ENCODE measurements around the gene CCDC149.
"Not testable (repeated sequence)": the region's sequence is repeated elsewhere in the genome, so short reads cannot be mapped to it uniquely, and the experiment has no call there.

Gene CCDC149

DNA sequence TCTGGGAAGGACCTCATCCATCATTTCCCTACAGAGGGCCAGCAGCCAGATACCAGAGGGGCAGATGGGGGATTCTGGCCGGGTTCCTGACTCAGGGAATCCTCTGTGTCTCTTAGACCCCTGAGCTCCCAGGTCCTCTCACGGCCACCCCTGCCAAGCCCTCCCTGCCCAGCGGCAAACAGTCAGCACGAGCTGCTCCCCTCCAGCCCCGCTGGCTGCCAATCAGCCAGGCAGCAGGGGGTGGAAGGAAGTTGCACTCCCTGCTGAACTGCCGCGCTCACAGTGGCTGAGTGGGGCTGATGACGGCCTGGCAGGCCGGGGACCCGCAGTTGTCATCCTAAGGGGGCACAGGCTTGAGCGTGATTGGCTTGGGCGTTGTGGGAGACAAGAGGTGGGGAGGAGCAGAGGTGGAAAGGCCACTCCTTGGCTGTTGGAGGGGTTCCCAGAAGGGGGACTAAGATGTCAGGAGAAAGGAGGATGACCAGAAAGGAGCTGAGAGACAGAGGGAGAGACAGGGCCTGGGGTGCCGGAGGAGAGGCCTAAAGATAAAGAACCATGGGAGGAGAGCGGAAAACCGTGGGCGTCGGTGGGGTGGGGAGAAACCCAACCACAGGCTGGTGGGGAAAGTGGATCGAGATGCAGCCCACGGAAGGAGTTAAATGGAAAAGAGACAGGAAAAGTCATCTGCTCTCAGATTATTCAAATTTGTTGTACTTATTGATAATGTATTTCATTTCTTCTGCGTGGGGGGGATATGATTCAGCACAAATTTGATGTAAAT is 4.4 kb upstream of the CCDC149 start:
- DNase-seq (ENCODE audit: low spot score), result no peak

DNA sequence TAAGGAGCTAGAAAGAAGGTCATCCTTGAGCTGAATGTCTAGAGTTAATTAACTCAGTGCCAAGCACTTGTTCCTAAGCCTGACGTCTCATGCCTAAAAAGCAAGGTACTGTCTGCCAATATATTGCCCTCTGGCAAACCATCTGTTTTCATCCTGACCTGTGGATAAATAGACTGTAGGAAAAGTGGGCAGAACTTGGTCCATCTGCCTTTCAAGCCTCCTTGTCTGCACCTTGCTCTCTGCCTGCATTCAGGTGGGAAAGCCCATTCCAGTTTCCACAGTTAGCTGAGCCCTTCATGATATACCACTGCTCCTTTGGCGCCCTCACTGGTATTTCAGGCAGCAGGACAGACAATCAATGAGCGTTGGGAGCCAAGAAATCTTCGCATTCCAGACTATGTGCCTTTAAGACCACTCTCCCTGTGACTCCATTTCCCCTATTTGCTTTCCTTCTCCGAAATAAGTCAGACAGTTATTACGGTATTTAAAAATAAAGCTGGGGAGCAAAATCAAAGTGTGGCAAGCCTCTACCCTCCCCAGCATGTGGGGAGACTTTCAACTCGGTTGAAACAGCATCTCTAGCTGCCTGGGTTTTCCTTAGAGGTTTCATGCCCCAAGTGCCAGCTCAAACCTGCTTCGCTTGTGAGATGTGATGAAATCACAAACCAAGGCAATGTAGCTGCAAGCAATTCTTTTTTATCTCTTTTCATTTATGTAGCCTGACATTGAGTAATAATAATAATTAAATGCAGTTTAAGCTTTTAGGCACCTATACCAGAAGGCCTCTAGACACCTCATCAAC is 2.5 kb upstream of the CCDC149 start:
- peak; percentile 68 for DNase-seq (ENCODE audit: low spot score)

DNA sequence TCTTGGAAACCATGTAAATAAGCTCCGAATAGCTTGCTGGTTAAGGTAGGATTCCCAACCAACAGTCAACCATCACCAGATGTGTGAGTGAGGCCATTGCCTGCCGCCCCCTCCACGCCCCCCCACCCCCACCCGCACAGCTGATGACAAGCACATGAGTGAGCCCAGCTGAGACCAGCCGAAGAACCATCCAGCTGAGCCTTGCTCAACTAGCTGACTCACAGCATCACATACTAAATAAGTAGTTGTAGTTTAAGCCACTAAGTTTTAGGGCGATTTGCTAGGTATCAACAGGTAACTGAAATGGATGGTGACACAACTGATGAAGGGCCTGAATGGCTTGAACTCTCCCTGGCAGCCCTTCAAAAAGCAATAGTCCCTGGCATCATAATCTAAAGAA is 1.6 kb upstream of the CCDC149 start:
- DNase-seq (ENCODE audit: low spot score), result no peak

DNA sequence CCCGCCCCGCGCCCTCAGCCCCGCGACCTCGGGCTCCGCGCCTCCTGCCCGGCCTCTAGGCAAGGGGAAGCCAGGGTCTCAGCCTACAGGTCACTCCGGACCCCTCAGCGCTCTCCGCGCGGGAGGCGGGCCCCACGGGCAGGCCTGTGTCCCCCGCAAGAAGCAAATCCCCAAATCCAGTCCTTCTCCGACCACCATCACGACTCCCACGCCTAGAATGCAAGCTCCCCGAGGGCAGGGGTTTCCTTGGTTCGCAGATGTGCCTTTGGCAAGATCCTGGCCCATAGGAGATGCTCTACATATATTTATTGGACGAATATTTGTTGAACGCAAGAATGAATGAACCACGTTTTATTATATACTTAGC is 260 bp upstream of the CCDC149 start:
- DNase-seq (ENCODE audit: low spot score), result peak; percentile 2

DNA sequence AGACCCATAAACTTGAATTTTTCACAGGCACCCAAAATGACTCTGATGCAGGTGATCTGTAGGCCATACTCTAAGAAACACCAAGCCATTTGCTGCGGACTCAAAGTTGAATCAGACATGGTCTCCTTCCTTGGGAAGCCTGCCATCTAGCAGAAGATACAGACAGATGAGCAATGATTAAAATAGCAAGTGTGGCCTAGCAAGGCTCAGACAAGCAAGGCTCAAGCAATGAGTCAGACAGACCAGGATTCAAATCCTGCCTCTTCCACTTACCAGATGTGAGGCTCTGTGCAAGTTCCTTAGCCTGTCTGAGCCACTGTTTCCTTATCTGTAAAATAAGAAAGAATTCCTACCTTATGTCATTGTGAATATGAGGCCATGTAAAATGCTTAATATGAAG is 2.3 kb downstream of the CCDC149 start:
- DNase-seq (ENCODE audit: low spot score), result no peak

DNA sequence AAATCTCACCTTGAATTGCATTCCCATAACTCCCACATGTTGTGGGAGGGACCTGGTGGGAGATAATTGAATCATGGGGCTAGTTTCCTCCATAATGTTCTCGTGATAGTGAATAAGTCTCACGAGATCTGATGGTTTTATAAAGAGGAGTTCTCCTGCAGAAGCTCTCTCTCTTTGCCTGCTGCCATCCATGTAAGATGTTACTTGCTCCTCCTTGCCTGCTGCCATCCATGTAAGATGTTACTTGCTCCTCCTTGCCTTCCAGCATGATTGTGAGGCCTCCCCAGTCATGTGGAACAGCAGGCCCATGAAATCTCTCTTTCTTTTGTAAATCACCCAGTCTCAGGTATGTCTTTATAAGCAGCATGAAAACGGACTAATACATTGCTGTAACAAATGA is 3.2 kb downstream of the CCDC149 start:
- not testable (repeated sequence) for DNase-seq (ENCODE audit: low spot score)

DNA sequence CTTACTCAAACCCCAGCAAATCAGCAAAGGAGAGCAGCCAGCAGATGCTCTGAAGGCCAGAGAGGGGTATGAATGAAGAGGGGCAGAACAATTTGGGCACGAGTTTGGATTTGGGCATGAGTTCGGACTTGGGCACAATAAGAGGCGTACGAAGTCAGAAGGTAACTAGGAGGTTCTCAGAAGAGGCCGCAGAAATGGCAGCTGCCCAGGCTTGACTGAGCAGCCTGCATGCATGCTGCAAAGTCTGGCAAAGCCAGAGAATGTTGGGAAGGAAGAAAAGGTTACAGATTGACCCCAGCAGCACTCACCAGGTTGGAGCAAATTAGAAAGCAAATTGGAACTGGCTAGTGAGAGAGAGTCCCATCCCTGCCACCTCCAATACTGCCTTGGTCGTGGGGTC is 15.2 kb downstream of the CCDC149 start:
- peak; percentile 41 for DNase-seq (ENCODE audit: low spot score)

DNA sequence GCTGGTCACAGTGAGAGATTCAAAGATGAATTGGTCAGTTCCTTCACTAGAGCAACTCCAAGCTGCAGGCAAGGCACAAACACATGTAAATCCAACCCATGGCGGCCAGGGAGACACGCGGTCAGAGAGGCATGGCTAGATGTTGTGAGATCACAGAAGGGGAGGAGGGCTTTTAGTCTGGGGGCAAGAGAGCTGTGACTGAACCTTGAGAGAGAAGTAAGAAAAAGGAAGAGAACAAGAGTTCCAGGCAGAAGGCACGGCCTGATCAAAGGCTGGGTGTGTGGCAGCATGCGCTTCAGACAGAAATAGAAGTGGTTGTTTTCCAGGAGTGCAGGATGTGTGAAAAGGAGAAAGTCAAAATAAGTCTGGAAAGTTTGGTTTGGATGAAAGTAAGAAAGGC is 15.9 kb downstream of the CCDC149 start:
- DNase-seq (ENCODE audit: low spot score), result no peak

DNA sequence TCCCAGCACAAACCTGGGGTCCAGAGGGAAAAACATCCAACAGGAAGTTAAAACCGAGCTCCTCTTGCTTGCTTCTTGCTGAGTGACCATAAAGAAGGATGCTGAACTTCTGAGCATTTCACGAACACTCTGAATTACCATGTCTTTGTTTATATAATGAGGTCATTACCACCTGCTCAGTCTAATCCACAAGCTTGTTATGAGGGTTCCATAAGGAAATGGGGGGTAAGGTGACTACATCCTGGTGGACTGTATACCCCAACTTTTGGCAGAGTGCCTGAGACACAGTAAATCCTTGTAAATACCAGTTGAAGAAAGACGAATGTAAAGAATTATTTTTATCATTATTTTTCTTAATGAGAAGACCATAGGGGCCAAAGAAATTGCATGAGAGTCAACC is 16.8 kb downstream of the CCDC149 start:
- no peak for DNase-seq (ENCODE audit: low spot score)

DNA sequence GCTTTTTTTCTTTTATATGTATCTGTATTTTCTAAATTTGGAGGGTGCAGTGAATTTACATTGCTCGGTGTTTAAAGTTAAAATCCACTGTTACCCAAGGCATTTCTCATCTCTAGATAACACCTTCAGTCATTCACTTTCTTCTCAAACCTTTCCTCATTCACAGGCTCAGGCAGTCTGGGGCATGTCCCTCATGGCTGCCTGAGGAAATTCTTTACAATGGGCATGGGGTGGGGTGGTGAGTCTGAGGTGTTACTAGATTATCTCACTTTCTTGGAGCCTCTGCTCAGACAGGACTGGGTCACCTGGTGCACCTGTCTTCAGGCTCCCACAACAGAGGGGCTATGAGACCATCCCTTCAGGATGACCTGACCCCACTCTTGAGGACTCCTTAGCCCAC is 17.4 kb downstream of the CCDC149 start:
- DNase-seq (ENCODE audit: low spot score), result no peak

DNA sequence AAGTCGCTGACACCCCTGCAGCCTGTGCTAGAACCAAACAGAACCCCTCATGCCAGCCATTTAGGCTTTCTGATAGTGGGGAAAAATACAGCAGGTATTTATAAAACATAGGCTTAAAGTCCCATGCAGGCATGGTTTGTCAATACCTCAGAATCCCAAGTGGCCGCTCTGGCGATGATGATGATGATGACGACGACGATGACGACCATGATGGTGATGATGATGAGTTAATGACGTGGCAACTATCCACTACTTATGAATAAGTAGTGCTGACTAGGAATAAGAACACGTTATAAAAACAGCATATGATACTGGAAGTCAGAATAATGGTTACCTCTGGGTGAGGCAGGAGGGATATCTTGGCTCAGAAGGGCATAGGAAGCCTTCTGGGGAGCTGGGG is 18.0 kb downstream of the CCDC149 start:
- no peak for DNase-seq (ENCODE audit: low spot score)

DNA sequence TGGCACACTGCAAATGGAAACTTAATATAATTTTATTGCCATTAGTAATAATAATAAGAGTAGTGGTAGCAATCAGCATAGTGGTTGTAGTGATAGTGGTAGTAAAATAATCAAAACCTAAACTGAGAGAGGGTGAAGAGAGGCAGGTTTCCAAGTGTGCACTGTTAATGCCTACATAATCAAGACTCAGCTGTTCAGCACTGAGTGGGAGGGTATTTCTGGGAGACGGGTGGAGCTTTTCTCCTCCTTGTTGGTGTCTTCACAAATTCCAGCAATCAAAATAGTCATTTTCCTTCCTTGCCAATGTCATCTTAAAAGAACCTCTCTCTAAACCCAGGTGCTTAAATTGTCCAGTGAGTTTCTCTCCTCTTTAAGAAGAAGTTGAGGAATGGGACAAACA is 18.6 kb downstream of the CCDC149 start:
- DNase-seq (ENCODE audit: low spot score), result no peak

DNA sequence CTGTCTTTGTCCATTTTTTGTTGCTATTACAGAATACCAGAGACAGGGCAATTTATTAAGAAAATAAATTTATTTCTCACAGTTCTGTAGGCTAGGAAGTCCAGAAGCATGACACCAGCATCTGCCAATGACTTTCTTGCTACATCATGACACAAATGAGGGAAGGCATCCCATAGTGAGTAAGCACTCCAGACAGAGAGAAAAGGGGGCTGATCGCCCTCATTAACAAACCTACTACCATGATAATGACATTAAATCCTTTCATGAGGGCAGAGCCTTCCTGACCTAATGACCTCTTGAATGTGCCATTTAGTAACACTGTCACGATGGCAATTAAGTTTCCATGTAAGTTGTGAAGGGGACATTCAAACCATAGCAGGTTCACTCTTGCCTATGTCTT is 20.1 kb downstream of the CCDC149 start:
- DNase-seq (ENCODE audit: low spot score), result no peak

DNA sequence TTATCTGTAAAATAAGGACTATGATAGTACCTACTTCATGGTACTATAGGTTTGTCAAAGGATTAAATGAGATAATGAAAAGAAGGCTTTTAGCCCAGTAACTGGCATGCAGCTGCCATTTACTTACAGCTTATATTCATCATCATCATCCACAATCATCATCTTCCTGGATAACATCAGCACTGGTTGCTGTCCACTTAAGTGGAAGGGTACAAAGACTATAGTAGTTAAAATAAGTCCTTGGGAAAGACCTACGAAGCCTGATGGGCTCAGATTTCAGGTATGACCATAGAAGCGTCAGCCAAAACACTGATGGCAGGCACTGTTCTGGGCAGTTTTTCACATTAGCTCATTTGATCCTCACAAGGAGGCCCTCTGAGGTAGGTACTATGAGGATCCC is 20.6 kb downstream of the CCDC149 start:
- no peak for DNase-seq (ENCODE audit: low spot score)

DNA sequence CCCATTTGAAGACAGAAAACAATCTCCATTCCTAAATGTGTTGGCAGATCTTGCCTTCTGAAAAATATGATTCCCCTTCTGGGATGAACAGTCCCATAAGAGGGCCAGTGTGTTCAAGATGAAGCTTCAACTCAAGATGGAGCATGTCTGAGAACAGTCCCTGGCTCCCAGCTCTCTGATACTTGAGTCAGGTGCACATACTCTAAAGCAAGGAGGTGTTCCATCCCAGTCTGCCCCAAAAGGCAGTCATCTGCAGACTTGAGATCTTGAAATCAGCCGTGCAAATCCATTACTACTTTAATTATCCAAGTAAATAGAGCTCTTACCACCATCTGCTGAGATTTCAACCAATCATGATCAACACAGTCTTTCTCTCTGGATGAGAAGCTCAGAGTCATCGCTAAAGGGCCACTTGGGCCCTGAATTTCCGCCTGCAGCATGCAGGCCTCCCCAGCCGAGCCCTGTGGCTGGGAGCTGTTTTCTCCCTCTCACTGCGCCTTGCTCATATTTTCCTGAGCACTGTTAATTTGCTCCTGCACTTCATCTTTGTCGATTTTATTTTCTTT is 22.2 kb downstream of the CCDC149 start:
- DNase-seq (ENCODE audit: low spot score), result no peak

DNA sequence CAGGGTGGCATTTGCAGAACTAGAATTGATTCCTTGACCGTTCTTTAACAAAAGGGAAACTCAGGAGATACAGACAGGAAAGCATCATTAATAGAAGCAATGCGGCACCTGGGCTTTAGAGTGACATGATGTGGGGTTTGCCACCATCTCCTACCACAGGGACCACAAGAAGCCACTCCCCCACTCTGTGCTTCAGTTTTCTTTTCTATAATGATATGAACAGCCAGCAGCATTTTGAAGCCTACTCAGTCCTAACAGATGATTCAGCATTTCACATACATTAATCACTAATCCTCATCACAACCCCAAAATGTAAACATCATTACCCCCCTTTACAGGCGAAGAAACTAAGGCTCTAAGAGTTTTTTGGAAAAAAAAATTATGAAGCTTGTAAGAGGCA is 22.9 kb downstream of the CCDC149 start:
- no peak for DNase-seq (ENCODE audit: low spot score)

DNA sequence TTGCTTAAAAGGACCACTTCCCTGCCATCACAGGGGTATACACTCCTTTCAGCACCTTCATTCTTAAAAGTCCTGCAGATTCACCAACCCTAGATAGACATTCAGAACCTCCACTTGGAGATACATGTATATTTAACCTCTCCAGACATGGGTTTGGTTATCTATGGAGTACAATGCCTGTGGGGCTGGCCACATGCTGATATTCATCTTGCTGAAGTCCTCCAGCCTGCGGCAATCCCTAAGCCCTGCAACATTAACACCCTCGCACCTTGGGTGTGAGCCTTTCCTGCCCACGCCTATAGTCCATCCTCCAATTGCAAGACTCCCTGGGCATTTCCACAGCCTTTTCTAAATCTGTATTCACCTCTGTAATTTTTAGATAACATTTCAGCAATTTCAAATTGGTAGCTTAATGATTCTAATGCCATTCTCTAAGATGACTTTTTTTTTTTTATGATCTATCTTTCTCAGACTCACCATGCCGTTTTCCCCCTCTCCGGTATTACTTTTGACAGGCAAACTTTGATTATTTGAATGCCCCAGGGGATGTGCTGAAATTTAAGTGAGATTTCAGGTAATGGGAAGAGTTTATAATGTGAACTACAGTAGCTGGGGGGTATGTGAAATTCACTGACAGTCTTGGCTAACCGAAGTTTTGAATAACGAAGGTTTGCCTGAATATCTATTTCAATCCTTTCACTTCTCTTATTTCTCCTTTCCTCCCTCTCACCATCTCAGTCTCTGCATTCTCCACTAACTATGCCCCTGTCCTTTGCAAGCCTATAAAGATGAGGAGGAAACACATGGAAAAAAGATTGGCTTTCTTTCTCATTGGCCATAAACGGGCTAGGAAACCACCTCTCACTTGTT is 24.1 kb downstream of the CCDC149 start:
- DNase-seq (ENCODE audit: low spot score), result no peak

DNA sequence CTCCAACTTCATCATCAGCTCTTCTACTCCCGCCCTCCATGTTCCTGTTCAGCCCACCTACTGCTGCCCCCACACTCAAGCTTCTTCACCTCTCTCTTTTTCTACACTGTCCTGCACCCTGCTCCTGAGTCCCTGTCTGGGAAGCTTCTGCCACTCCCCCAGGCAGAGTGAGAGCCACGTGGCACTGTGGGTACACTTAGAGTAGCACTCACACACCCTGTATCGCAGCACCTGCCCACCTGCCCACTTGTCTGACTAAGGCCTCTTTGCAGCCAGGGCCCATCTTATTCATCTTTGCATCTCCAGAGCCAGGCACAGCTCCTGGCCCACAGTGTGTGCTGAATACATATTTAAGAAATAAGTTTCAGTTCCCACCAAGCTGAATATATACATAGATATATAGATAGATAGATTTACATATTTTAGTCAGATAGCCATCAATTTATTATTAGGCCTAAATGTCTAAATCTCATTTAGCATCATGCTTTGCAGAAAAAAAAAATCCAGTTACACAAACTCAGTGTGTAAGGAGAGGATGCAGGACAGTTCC is 24.9 kb downstream of the CCDC149 start:
- no peak for DNase-seq (ENCODE audit: low spot score)

DNA sequence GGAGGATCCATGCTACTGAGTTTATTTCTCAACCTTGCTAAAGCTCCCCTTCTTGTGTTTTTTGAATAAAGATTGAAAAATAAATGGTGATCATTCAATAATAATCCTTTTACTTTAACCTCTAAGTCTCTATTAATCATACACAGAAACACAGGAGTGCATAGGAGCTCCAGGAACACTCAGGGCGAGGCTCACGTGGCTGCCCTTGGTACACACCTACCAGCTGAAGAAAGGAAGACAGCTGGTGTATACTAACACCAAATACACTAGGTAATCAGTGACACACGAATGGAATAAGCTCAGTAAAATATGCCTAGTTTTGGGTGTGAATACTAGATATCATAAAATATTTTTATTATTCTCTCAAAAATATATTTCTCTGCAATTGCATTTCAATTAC is 26.2 kb downstream of the CCDC149 start:
- DNase-seq (ENCODE audit: low spot score), result no peak

DNA sequence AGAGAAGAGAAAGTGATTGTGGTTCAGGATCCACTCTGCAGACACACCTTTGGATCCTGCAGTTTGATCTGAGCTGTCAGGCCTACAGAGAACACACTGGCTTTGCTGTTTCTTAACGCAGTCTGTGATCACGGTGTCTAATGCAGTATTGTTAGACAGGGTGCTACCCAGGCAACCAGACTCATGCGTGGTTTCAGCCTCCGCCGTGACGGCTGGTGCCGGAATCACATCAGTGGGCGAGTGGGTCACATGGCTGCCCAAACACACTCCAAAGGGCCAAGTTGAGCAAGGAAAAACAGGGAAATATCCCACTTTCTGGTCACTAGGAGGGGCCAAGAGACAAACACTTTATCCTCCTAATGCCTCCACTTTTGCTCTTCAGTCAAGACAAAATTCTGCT is 27.5 kb downstream of the CCDC149 start:
- DNase-seq (ENCODE audit: low spot score), result no peak

DNA sequence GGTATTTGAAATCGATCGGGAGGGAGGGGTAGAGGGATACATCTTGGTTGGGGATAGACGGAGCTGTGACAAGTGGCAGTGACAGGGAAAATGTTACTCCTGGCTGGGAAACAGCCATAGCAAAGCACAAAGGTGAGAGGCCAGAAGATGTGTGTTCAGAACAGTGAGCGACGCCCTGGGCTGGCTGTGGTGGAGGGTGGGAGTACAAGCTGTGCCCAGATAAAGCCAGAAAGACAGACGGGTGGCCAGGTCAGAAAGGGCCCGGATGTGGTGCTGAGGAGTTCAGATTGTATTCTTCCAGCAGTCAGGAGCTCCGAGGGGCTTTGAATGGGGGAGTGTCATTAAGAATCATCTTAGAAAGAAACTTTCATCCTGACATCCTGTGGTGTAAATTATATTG is 27.9 kb downstream of the CCDC149 start:
- no peak for DNase-seq (ENCODE audit: low spot score)
